HUES6 (cell line): ENCODE results near the gene PEPD.

Source experiments
- H3K27ac ChIP-seq: 2 replicates; pipeline ENCODE4 v1.7.0; 2013; ENCODE audit warnings: low read depth, mild to moderate bottlenecking, low read length, inconsistent platforms
- H3K27me3 ChIP-seq: 2 replicates; pipeline ENCODE4 v1.6.1; 2013; ENCODE audit warnings: low read length; ENCODE audit not compliant: control insufficient read depth, insufficient read depth
- H3K36me3 ChIP-seq: 2 replicates; pipeline ENCODE4 v1.6.1; 2013; ENCODE audit warnings: low read length; ENCODE audit not compliant: control insufficient read depth, insufficient read depth
- H3K4me1 ChIP-seq: 2 replicates; pipeline ENCODE4 v1.6.1; 2013; ENCODE audit warnings: low read length; ENCODE audit not compliant: control insufficient read depth, insufficient read depth
- H3K4me3 ChIP-seq: 2 replicates; pipeline ENCODE4 v1.5.1; 2013; ENCODE audit warnings: low read depth, low read length
- H3K9ac ChIP-seq: one replicate; pipeline ENCODE4 v1.6.1; 2013; ENCODE audit warnings: mild to moderate bottlenecking, low read length
- H3K9me3 ChIP-seq: 2 replicates; pipeline ENCODE4 v1.6.1; 2013; ENCODE audit warnings: low read depth, low read length; ENCODE audit not compliant: control insufficient read depth, insufficient read depth

Gene PEPD

GRCh38 chr19:33427801-33428626, 93.6 kb downstream of the PEPD start:
- Histone ChIP-seq H3K27me3 (no peaks in the 10 kb centered on the region), H3K9me3 (no peaks in the 10 kb centered on the region), H3K4me1 (no peaks in the 10 kb centered on the region), H3K9ac (no peak overlapping the region), H3K4me3 (no peak overlapping the region), H3K36me3 (no peaks in the 10 kb centered on the region), H3K27ac (no peak overlapping the region)

GRCh38 chr19:33426621-33427361, 94.8 kb downstream of the PEPD start:
- H3K9me3 ChIP-seq = no peaks in the 10 kb centered on the region
- no peaks in the 10 kb centered on the region for H3K27me3 ChIP-seq
- H3K36me3 ChIP-seq = no peaks in the 10 kb centered on the region
- no peaks in the 10 kb centered on the region for H3K4me1 ChIP-seq
- no peak overlapping the region for H3K4me3 ChIP-seq
- H3K9ac ChIP-seq = no peak overlapping the region
- H3K27ac ChIP-seq = no peak overlapping the region

- Histone ChIP-seq H3K36me3 (no peaks in the 10 kb centered on the region), H3K27ac (no peak overlapping the region), H3K4me1 (no peaks in the 10 kb centered on the region), H3K27me3 (no peaks in the 10 kb centered on the region), H3K9me3 (no peaks in the 10 kb centered on the region), H3K9ac (no peak overlapping the region), H3K4me3 (no peak overlapping the region)
Observed at GRCh38 chr19:33424181-33424580, 97.4 kb downstream of the PEPD start.

GRCh38 chr19:33422369-33423180, 99.0 kb downstream of the PEPD start:
- Histone ChIP-seq H3K27me3 (no peaks in the 10 kb centered on the region), H3K9me3 (no peaks in the 10 kb centered on the region), H3K4me3 (no peak overlapping the region), H3K27ac (no peak overlapping the region), H3K4me1 (no peaks in the 10 kb centered on the region), H3K9ac (no peak overlapping the region), H3K36me3 (no peaks in the 10 kb centered on the region)

GRCh38 chr19:33421368-33421767, 100.2 kb downstream of the PEPD start:
- H3K4me1 ChIP-seq = peaks cover 5% of the 10 kb centered on the region; the same call in 1 of the 2 replicates
- no peaks in the 10 kb centered on the region for H3K27me3 ChIP-seq
- no peak overlapping the region for H3K27ac ChIP-seq
- no peaks in the 10 kb centered on the region for H3K36me3 ChIP-seq
- H3K9ac ChIP-seq = no peak overlapping the region
- no peaks in the 10 kb centered on the region for H3K9me3 ChIP-seq
- H3K4me3 ChIP-seq = no peak overlapping the region

DNA sequence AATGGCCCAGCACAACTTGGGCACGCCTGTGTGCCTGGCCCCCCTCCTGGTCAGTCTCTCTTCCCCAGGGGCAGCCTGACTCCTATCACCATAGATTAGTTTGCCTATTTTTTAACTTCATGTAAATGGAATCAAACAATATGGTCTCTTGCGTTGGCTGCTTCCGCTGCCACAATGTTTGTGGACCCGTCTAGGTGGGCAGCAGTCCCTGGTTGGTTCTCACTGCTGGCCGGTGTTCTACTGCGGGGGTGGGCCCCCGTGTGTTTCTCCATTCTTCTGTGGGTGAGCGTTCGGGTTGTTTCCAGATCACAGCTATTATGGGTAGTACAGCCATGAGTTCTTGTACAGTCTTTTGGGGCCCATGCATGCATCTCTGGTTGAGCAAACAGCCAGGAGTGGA, 100.8 kb downstream of the PEPD start:
- Histone ChIP-seq H3K27ac (no peak overlapping the region), H3K36me3 (no peaks in the 10 kb centered on the region), H3K27me3 (no peaks in the 10 kb centered on the region), H3K4me3 (no peak overlapping the region), H3K4me1 (peaks cover 6% of the 10 kb centered on the region; the same call in 1 of the 2 replicates), H3K9ac (no peak overlapping the region), H3K9me3 (no peaks in the 10 kb centered on the region)

DNA sequence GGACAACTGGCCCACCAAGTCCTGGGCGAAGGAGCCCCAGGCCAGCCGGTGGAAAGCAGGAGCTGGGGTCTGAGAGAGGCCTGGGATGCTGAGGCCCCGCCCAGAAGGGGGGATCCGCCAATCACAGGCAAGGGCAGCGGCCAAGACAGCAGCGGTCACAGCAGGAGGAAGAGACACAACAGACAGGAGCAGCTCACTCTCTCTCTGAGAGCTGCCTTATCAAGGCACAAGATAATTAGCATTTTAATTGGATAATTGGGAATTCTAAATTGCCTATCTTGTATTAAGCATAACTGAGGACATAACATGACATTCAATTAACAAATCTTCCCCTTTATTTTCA, 101.8 kb downstream of the PEPD start:
- Histone ChIP-seq H3K36me3 (no peaks in the 10 kb centered on the region), H3K9ac (no peak overlapping the region), H3K9me3 (no peaks in the 10 kb centered on the region), H3K4me1 (peaks cover 6% of the 10 kb centered on the region; the same call in 1 of the 2 replicates), H3K27ac (no peak overlapping the region), H3K4me3 (no peak overlapping the region), H3K27me3 (no peaks in the 10 kb centered on the region)

- peaks cover 6% of the 10 kb centered on the region; the same call in 1 of the 2 replicates for H3K4me1 ChIP-seq
- no peaks in the 10 kb centered on the region for H3K36me3 ChIP-seq
- no peak overlapping the region for H3K9ac ChIP-seq
- H3K27me3 ChIP-seq = no peaks in the 10 kb centered on the region
- no peaks in the 10 kb centered on the region for H3K9me3 ChIP-seq
- H3K27ac ChIP-seq = no peak overlapping the region
- no peak overlapping the region for H3K4me3 ChIP-seq
Observed at GRCh38 chr19:33418871-33419787, 102.5 kb downstream of the PEPD start.

- Histone ChIP-seq H3K4me1 (peaks cover 6% of the 10 kb centered on the region; the same call in 1 of the 2 replicates), H3K27me3 (no peaks in the 10 kb centered on the region), H3K9ac (no peak overlapping the region), H3K27ac (no peak overlapping the region), H3K9me3 (no peaks in the 10 kb centered on the region), H3K36me3 (no peaks in the 10 kb centered on the region), H3K4me3 (no peak overlapping the region)
Observed at GRCh38 chr19:33418461-33418860, 103.1 kb downstream of the PEPD start.

DNA sequence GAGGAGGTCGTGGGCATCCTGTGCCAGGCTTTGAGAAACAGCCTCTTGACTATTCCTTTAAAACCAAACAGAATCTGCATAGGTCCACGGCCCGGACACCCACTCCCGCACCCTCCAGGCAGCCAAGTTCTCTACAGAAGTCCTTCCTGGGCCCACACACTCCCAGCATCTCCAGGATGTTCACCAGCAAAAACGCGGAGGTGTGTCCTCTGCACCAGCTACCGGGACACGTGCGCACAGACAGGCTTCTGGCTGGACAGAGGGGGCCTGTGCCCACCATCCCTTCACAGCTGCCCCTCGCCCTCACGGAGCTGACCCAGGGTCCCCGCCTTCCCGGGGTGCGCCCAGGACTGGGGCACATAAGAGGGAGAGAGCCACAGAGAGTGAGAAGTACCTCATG, 103.8 kb downstream of the PEPD start:
- Histone ChIP-seq H3K27ac (no peak overlapping the region), H3K4me3 (no peak overlapping the region), H3K9me3 (no peaks in the 10 kb centered on the region), H3K27me3 (no peaks in the 10 kb centered on the region), H3K9ac (no peak overlapping the region), H3K36me3 (no peaks in the 10 kb centered on the region), H3K4me1 (peaks cover 6% of the 10 kb centered on the region; the same call in 1 of the 2 replicates)
